HEK293 (cell line): ENCODE measurements around the gene PLD6.
A peak's percentile ranks its signal among the peaks of the same experiment; 100 is the strongest.

ENCODE experiments used
- CTCF ChIA-PET: fragments of 350-600 bp; formaldehyde crosslinking; extraction: SDS; loops from one replicate; lab custom pipeline; 2021; ENCODE audit warnings: antibody characterized with exemption; lab: Yijun Ruan, JAX
- POLR2A ChIA-PET: fragments of 300-600 bp; formaldehyde crosslinking; extraction: SDS; loops from one replicate; lab custom pipeline; 2020; ENCODE audit warnings: antibody characterized with exemption, inconsistent platforms; lab: Yijun Ruan, JAX
- H3K27ac ChIP-seq: fragments of 200-500 bp; sonication (Bioruptor generic); 2 replicates; pipeline ENCODE4 v1.5.1; 2014; ENCODE audit warnings: low read depth, low read length, control low read depth, inconsistent platforms; ENCODE audit errors: extremely low read depth
- H3K36me3 ChIP-seq, 2 experiments: fragments of 200-500 bp in 1 of 2; sonication (Bioruptor generic) in 1 of 2; 1 replicate in 1 of 2; 2 replicates in 1 of 2; pipeline ENCODE4 v1.5.1; 2014 to 2017; ENCODE audit warnings: inconsistent platforms in 2 of 2, low read length in 2 of 2; ENCODE audit not compliant: control insufficient read depth in 2 of 2, insufficient read depth in 1 of 2
- H3K4me1 ChIP-seq: fragments of 200-500 bp; sonication (Bioruptor generic); 2 replicates; pipeline ENCODE4 v1.5.1; 2014; ENCODE audit warnings: mild to moderate bottlenecking, low read length, inconsistent platforms; ENCODE audit not compliant: control insufficient read depth, insufficient read depth
- H3K4me3 ChIP-seq: 2 replicates; pipeline ENCODE4 v1.5.1; 2011; ENCODE audit warnings: low read depth, mild to moderate bottlenecking, control low read depth, low read length, moderate library complexity
- H3K9me3 ChIP-seq: fragments of 200-500 bp; sonication (Bioruptor generic); 2 replicates; pipeline ENCODE4 v1.5.1; 2014; ENCODE audit warnings: low read depth, low read length, inconsistent platforms; ENCODE audit not compliant: control insufficient read depth, insufficient read depth
- EGR2 ChIP-seq: fragments of 450-650 bp; formaldehyde crosslinking; IDR thresholded peaks from 2 replicates; pipeline ENCODE4 v1.5.1; 2016; ENCODE audit warnings: low read depth, missing biosample characterization, missing genetic modification characterization
- FEZF1 ChIP-seq: fragments of 450-650 bp; formaldehyde crosslinking; IDR thresholded peaks from 2 replicates; pipeline ENCODE4 v1.5.1; 2016; ENCODE audit warnings: missing biosample characterization, missing genetic modification characterization
- GLI2 ChIP-seq: fragments of 450-650 bp; formaldehyde crosslinking; IDR thresholded peaks from 2 replicates; pipeline ENCODE4; 2017; ENCODE audit warnings: missing biosample characterization, missing genetic modification characterization, low read depth, borderline replicate concordance
- OSR2 ChIP-seq: fragments of 450-650 bp; formaldehyde crosslinking; IDR thresholded peaks from 2 replicates; pipeline ENCODE4 v1.5.1; 2016; ENCODE audit warnings: missing biosample characterization, missing genetic modification characterization
- RBAK ChIP-seq: fragments of 450-650 bp; formaldehyde crosslinking; IDR thresholded peaks from 2 replicates; pipeline ENCODE4 v1.5.1; 2016; ENCODE audit warnings: missing biosample characterization, missing genetic modification characterization
- ZFHX2 ChIP-seq: fragments of 450-650 bp; formaldehyde crosslinking; conservative IDR thresholded peaks from 2 replicates; pipeline ENCODE4 v1.5.1; 2016; ENCODE audit warnings: missing biosample characterization, missing genetic modification characterization
- ZNF114 ChIP-seq: fragments of 450-650 bp; formaldehyde crosslinking; IDR thresholded peaks from 2 replicates; pipeline ENCODE4 v1.5.0; 2017; ENCODE audit warnings: missing biosample characterization, missing genetic modification characterization
- ZNF202 ChIP-seq: fragments of 450-650 bp; formaldehyde crosslinking; IDR thresholded peaks from 2 replicates; pipeline ENCODE4 v1.5.1; 2016; ENCODE audit warnings: missing biosample characterization, missing genetic modification characterization, borderline replicate concordance
- ZNF24 ChIP-seq: fragments of 450-650 bp; formaldehyde crosslinking; IDR thresholded peaks from 2 replicates; pipeline ENCODE4 v1.5.1; 2016; ENCODE audit warnings: missing biosample characterization, missing genetic modification characterization
- ZNF423 ChIP-seq: fragments of 450-650 bp; formaldehyde crosslinking; IDR thresholded peaks from 2 replicates; pipeline ENCODE4 v1.5.1; 2016; ENCODE audit warnings: missing biosample characterization, missing genetic modification characterization
- ZNF558 ChIP-seq: fragments of 450-650 bp; formaldehyde crosslinking; IDR thresholded peaks from 2 replicates; pipeline ENCODE4 v1.5.1; 2016; ENCODE audit warnings: missing biosample characterization, missing genetic modification characterization
- ZNF610 ChIP-seq: fragments of 450-650 bp; formaldehyde crosslinking; IDR thresholded peaks from 2 replicates; pipeline ENCODE4 v1.5.1; 2016; ENCODE audit warnings: missing biosample characterization, missing genetic modification characterization, borderline replicate concordance
- ZNF777 ChIP-seq: fragments of 450-650 bp; formaldehyde crosslinking; IDR thresholded peaks from 2 replicates; pipeline ENCODE4 v1.5.1; 2017; ENCODE audit warnings: missing biosample characterization, missing genetic modification characterization, borderline replicate concordance
- ZXDB ChIP-seq: fragments of 450-650 bp; formaldehyde crosslinking; IDR thresholded peaks from 2 replicates; pipeline ENCODE4 v1.5.1; 2016; ENCODE audit warnings: missing biosample characterization, missing genetic modification characterization
- TF ChIP-seq, protein P1 (sequence below): fragments of 450-650 bp; formaldehyde crosslinking; IDR thresholded peaks from 2 replicates; pipeline ENCODE4 v1.5.1; 2016; ENCODE audit warnings: missing biosample characterization, missing genetic modification characterization, borderline replicate concordance
- TF ChIP-seq, protein P2 (sequence below): fragments of 450-650 bp; IDR thresholded peaks from 2 replicates; pipeline ENCODE4 v1.5.1; 2018; ENCODE audit warnings: missing biosample characterization, missing genetic modification characterization
- TF ChIP-seq, protein P3 (sequence below): fragments of 450-650 bp; formaldehyde crosslinking; IDR thresholded peaks from 2 replicates; pipeline ENCODE4 v1.5.1; 2016; ENCODE audit warnings: missing biosample characterization, missing genetic modification characterization
- TF ChIP-seq, protein P4 (sequence below): fragments of 450-650 bp; formaldehyde crosslinking; IDR thresholded peaks from 2 replicates; pipeline ENCODE4 v1.5.1; 2016; ENCODE audit warnings: missing biosample characterization, missing genetic modification characterization

PLD6 gene

DNA sequence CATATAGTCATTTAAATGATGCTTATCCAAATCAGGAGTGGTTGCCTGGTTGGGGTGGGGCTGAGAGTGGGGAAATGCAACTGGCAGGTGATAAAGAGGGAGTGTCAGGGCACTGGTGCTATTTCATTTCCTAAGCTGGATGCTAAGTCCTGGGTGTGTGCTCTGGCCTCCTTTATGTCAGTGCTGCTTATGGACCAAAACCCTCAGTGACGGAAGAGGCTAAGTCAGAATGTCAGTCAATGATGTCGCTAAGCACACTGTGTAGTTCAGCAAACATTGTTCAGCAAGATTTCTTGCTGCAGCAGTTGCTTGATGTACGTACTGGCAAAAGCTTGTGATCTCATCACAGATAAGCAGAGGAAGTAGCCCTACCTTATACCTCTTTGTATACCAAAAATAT lies 47.3 kb upstream of the PLD6 start:
- POLR2A ChIA-PET = interaction anchor here (1.6 kb wide), 1 partner anchor 27 kb away, joined by 8 read pairs; the partner anchor contains the start of gene COPS3
- H3K36me3 ChIP-seq = peaks cover 86 to 89% of the 10 kb centered on the region in 2 experiments
- CTCF ChIA-PET = interaction anchor here (0.5 kb wide), 1 partner anchor 334 kb away, joined by 3 read pairs; no protein-coding TSS in a partner anchor

DNA sequence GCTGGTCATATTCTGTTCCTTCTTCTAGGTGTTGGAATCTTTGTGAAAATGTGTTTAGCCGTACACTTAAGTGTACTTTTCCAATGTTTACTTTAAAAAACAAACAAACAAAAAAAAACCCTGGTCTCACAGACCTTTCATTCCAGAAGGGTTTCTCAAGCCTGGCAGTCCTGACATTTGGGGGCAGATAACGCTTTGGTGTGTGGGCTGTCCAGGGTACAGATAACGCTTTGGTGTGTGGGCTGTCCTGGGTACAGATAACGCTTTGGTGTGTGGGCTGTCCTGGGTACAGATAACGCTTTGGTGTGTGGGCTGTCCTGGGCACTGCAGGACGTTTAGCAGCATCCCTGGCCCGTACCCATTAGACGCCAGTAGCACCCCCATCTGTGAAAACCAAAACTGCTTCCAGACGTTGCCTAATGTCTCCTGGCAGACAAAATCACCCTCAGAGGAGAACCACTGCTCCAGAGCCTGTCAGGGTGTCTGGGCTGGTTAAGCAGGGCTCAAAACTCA lies 46.1 kb upstream of the PLD6 start:
- H3K36me3 ChIP-seq = peaks cover 87 to 89% of the 10 kb centered on the region in 2 experiments
- H3K27ac ChIP-seq = no peak overlapping the region
- TF ChIP-seq EGR2 (tag by site-specific recombination) (peak; percentile 81; the same call in 1 of the 2 replicates), ZFHX2 (tag by site-specific recombination) (peak; percentile 87), OSR2 (tag by site-specific recombination) (no peak), GLI2 (tag by site-specific recombination) (no peak), ZNF610 (tag by site-specific recombination) (no peak), ZNF423 (tag by site-specific recombination) (no peak), ZNF558 (tag by site-specific recombination) (no peak), ZNF202 (tag by site-specific recombination) (no peak)
- TF ChIP-seq, protein P1, sequence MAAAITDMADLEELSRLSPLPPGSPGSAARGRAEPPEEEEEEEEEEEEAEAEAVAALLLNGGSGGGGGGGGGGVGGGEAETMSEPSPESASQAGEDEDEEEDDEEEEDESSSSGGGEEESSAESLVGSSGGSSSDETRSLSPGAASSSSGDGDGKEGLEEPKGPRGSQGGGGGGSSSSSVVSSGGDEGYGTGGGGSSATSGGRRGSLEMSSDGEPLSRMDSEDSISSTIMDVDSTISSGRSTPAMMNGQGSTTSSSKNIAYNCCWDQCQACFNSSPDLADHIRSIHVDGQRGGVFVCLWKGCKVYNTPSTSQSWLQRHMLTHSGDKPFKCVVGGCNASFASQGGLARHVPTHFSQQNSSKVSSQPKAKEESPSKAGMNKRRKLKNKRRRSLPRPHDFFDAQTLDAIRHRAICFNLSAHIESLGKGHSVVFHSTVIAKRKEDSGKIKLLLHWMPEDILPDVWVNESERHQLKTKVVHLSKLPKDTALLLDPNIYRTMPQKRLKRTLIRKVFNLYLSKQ (tag by site-specific recombination) = no peak
- TF ChIP-seq, protein P2, sequence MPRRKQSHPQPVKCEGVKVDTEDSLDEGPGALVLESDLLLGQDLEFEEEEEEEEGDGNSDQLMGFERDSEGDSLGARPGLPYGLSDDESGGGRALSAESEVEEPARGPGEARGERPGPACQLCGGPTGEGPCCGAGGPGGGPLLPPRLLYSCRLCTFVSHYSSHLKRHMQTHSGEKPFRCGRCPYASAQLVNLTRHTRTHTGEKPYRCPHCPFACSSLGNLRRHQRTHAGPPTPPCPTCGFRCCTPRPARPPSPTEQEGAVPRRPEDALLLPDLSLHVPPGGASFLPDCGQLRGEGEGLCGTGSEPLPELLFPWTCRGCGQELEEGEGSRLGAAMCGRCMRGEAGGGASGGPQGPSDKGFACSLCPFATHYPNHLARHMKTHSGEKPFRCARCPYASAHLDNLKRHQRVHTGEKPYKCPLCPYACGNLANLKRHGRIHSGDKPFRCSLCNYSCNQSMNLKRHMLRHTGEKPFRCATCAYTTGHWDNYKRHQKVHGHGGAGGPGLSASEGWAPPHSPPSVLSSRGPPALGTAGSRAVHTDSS (tag by site-specific recombination) = no peak
- CTCF ChIA-PET = interaction anchor here (0.6 kb wide), 1 partner anchor 61 kb away, joined by 3 read pairs; no protein-coding TSS in a partner anchor
- H3K4me1 ChIP-seq = no peaks in the 10 kb centered on the region
- H3K9me3 ChIP-seq = no peaks in the 10 kb centered on the region
- POLR2A ChIA-PET = no interaction called here
- no peak overlapping the region for H3K4me3 ChIP-seq

More for the DNA sequence above, 47.3 kb upstream of the PLD6 start:
- H3K4me1 ChIP-seq = no peaks in the 10 kb centered on the region
- no peaks in the 10 kb centered on the region for H3K9me3 ChIP-seq
- H3K27ac ChIP-seq = no peak overlapping the region
- no peak overlapping the region for H3K4me3 ChIP-seq
- TF ChIP-seq ZNF24 (tag by site-specific recombination) (no peak), ZNF777 (no peak), RBAK (tag by site-specific recombination) (no peak), FEZF1 (tag by site-specific recombination) (no peak), ZNF114 (tag by site-specific recombination) (no peak), ZXDB (tag by site-specific recombination) (no peak)
- TF ChIP-seq, protein P3, sequence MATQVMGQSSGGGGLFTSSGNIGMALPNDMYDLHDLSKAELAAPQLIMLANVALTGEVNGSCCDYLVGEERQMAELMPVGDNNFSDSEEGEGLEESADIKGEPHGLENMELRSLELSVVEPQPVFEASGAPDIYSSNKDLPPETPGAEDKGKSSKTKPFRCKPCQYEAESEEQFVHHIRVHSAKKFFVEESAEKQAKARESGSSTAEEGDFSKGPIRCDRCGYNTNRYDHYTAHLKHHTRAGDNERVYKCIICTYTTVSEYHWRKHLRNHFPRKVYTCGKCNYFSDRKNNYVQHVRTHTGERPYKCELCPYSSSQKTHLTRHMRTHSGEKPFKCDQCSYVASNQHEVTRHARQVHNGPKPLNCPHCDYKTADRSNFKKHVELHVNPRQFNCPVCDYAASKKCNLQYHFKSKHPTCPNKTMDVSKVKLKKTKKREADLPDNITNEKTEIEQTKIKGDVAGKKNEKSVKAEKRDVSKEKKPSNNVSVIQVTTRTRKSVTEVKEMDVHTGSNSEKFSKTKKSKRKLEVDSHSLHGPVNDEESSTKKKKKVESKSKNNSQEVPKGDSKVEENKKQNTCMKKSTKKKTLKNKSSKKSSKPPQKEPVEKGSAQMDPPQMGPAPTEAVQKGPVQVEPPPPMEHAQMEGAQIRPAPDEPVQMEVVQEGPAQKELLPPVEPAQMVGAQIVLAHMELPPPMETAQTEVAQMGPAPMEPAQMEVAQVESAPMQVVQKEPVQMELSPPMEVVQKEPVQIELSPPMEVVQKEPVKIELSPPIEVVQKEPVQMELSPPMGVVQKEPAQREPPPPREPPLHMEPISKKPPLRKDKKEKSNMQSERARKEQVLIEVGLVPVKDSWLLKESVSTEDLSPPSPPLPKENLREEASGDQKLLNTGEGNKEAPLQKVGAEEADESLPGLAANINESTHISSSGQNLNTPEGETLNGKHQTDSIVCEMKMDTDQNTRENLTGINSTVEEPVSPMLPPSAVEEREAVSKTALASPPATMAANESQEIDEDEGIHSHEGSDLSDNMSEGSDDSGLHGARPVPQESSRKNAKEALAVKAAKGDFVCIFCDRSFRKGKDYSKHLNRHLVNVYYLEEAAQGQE = no peak
- TF ChIP-seq, protein P4, sequence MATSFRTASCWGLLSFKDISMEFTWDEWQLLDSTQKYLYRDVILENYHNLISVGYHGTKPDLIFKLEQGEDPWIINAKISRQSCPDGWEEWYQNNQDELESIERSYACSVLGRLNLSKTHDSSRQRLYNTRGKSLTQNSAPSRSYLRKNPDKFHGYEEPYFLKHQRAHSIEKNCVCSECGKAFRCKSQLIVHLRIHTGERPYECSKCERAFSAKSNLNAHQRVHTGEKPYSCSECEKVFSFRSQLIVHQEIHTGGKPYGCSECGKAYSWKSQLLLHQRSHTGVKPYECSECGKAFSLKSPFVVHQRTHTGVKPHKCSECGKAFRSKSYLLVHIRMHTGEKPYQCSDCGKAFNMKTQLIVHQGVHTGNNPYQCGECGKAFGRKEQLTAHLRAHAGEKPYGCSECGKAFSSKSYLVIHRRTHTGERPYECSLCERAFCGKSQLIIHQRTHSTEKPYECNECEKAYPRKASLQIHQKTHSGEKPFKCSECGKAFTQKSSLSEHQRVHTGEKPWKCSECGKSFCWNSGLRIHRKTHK (tag by site-specific recombination) = no peak
